Measurements from ENCODE around the gene TMCO4.
"Not testable (repeated sequence)": the region's sequence is repeated elsewhere in the genome, so short reads cannot be mapped to it uniquely, and the experiment has no call there.

TMCO4 gene

GRCh38 chr1:19799230-19800075, at the start of gene TMCO4:
TMCO4 (minus strand) TSS chr1:19799916; CDS start chr1:19780758, 19,158 bp downstream.
- peak; percentile 25 to 49 for DNase-seq (ENCODE audit: low read depth in 2 of 2)

- DNase-seq (ENCODE audit: low read depth in 2 of 2) = not testable (repeated sequence)
These were observed 49.6 kb upstream of the TMCO4 start for GRCh38 chr1:19849307-19849706.

- not testable (repeated sequence) for DNase-seq (ENCODE audit: low read depth in 2 of 2)
These were observed 47.6 kb upstream of the TMCO4 start for GRCh38 chr1:19847334-19847733.

- no peak for DNase-seq (ENCODE audit: low read depth in 2 of 2)
These were observed 46.6 kb upstream of the TMCO4 start for GRCh38 chr1:19846338-19846737.

GRCh38 chr1:19845555-19845954, 45.8 kb upstream of the TMCO4 start:
- no peak for DNase-seq (ENCODE audit: low read depth in 2 of 2)

GRCh38 chr1:19844731-19845495, 45.2 kb upstream of the TMCO4 start:
- DNase-seq (ENCODE audit: low read depth in 2 of 2) = no peak

GRCh38 chr1:19840228-19840627, 40.5 kb upstream of the TMCO4 start:
- DNase-seq (ENCODE audit: low read depth in 2 of 2) = no peak

- DNase-seq (ENCODE audit: low read depth in 2 of 2) = no peak
These were observed 38.1 kb upstream of the TMCO4 start for GRCh38 chr1:19837866-19838265.

- DNase-seq (ENCODE audit: low read depth in 2 of 2) = no peak
These were observed 35.9 kb upstream of the TMCO4 start for GRCh38 chr1:19835578-19835977.

GRCh38 chr1:19831441-19831840, 31.7 kb upstream of the TMCO4 start:
- DNase-seq (ENCODE audit: low read depth in 2 of 2) = no peak

GRCh38 chr1:19828546-19828945, 28.8 kb upstream of the TMCO4 start:
- no peak for DNase-seq (ENCODE audit: low read depth in 2 of 2)

GRCh38 chr1:19825298-19825697, 25.6 kb upstream of the TMCO4 start:
- no peak for DNase-seq (ENCODE audit: low read depth in 2 of 2)

GRCh38 chr1:19824541-19824940, 24.8 kb upstream of the TMCO4 start:
- no peak for DNase-seq (ENCODE audit: low read depth in 2 of 2)

- DNase-seq (ENCODE audit: low read depth in 2 of 2) = no peak
These were observed 24.3 kb upstream of the TMCO4 start for GRCh38 chr1:19824036-19824435.

GRCh38 chr1:19819701-19820100, 20.0 kb upstream of the TMCO4 start:
- DNase-seq (ENCODE audit: low read depth in 2 of 2) = no peak

GRCh38 chr1:19818324-19818723, 18.6 kb upstream of the TMCO4 start:
- DNase-seq (ENCODE audit: low read depth in 2 of 2) = no peak

GRCh38 chr1:19817160-19817559, 17.4 kb upstream of the TMCO4 start:
- DNase-seq (ENCODE audit: low read depth in 2 of 2) = no peak

- not testable (repeated sequence) for DNase-seq (ENCODE audit: low read depth in 2 of 2)
These were observed 17.0 kb upstream of the TMCO4 start for GRCh38 chr1:19816737-19817086.

GRCh38 chr1:19815801-19816736, 16.4 kb upstream of the TMCO4 start:
- no peak for DNase-seq (ENCODE audit: low read depth in 2 of 2)

GRCh38 chr1:19814681-19815503, 15.2 kb upstream of the TMCO4 start, which contains the start of gene RNF186:
RNF186 (minus strand) TSS chr1:19815283; CDS start chr1:19815101, 182 bp downstream.
- no peak for DNase-seq (ENCODE audit: low read depth in 2 of 2)

GRCh38 chr1:19814244-19814661, 14.5 kb upstream of the TMCO4 start:
- no peak for DNase-seq (ENCODE audit: low read depth in 2 of 2)

All from stimulated activated CD4-positive, alpha-beta T cell treated with anti-CD3 and anti-CD28 coated beads, Interleukin-15, amount 100 ng/mL, for 48 hours (primary cell).